Endothelial cell of umbilical vein (primary cell): ENCODE data around the gene KIF6. TPM values are rescaled to one million over a fixed set of nuclear protein-coding genes. Genes with fewer than 3 reads are reported as not detected.

Source experiments
- BruUV-seq: library from RNA; stranded (reverse); fragments of 400-500 nt; replicated peaks from 2 replicates; lab custom pipeline; 2021; lab: Mats Ljungman, UMichigan
- CTCF ChIA-PET: fragments of 300-600, 350-600 bp; sonication (Branson Sonifier 250); formaldehyde crosslinking; loops from one replicate; lab custom pipeline; 2021; ENCODE audit warnings: antibody characterized with exemption, inconsistent platforms; lab: Charles Lee
- POLR2A ChIA-PET: fragments of 300-600, 350-600 bp; sonication (Branson Sonifier 250); formaldehyde crosslinking; loops from one replicate; lab custom pipeline; 2021; ENCODE audit warnings: antibody characterized with exemption, inconsistent platforms; lab: Charles Lee
- DNase-seq: peaks from one replicate; pipeline ENCODE4 v3.0.0-alpha.2; 2011; ENCODE audit warnings: low read depth, low spot score
- FAIRE-seq: peaks from 2 replicates; lab custom pipeline; 2011; peaks lifted over from hg19 to GRCh38; lab: Jason Lieb, UNC
- H2AFZ ChIP-seq: 2 replicates; pipeline ENCODE4 v1.6.0; 2012; ENCODE audit warnings: low read depth, low read length, control low read depth, inconsistent platforms
- H3K27ac ChIP-seq: 2 replicates; pipeline ENCODE4 v1.5.1; 2011; ENCODE audit warnings: low read depth, mild to moderate bottlenecking, control low read depth, low read length, moderate library complexity; ENCODE audit not compliant: insufficient read depth
- H3K27me3 ChIP-seq, 2 experiments: 2 replicates each; pipeline versions ENCODE4 v1.6.0 to v1.6.1; 2011; ENCODE audit warnings: low read length in 2 of 2, mixed read lengths in 1 of 2; ENCODE audit not compliant: control insufficient read depth in 2 of 2, insufficient read depth in 2 of 2
- H3K36me3 ChIP-seq, 2 experiments: 2 replicates in 1 of 2; 3 replicates in 1 of 2; pipeline ENCODE4 v1.5.1; 2011; ENCODE audit warnings: low read length in 2 of 2, mild to moderate bottlenecking in 1 of 2, moderate library complexity in 1 of 2; ENCODE audit not compliant: control insufficient read depth in 2 of 2, insufficient read depth in 2 of 2; ENCODE audit errors: extremely low read depth in 1 of 2
- H3K4me1 ChIP-seq: 3 replicates; pipeline ENCODE4 v1.5.1; 2011; ENCODE audit warnings: mild to moderate bottlenecking, low read length; ENCODE audit not compliant: control insufficient read depth, insufficient read depth; ENCODE audit errors: extremely low read depth
- H3K4me2 ChIP-seq: 2 replicates; pipeline ENCODE4 v1.6.1; 2011; ENCODE audit warnings: low read length, control low read depth, mixed read lengths; ENCODE audit not compliant: insufficient read depth
- H3K4me3 ChIP-seq, 3 experiments: fragments of 200-600 bp in 1 of 3; sonication (generic), shearing (Covaris generic) in 1 of 3; replicated peaks in 1 of 3; 2 replicates each; pipeline ENCODE4 v1.5.1; 2011 to 2016; ENCODE audit warnings: control low read depth in 3 of 3, low read length in 3 of 3, mild to moderate bottlenecking in 2 of 3, inconsistent platforms in 1 of 3, low read depth in 1 of 3, moderate library complexity in 1 of 3; ENCODE audit not compliant: insufficient read depth in 1 of 3
- H3K79me2 ChIP-seq: 2 replicates; pipeline ENCODE4 v1.6.0; 2012; ENCODE audit warnings: low read length, inconsistent platforms; ENCODE audit not compliant: control insufficient read depth, insufficient read depth
- H3K9ac ChIP-seq: replicated peaks from 2 replicates; pipeline ENCODE3; 2011; ENCODE audit warnings: low read length, control low read depth; ENCODE audit not compliant: insufficient read depth; ENCODE audit errors: extremely low read depth
- H3K9me1 ChIP-seq: replicated peaks from 3 replicates; pipeline ENCODE4 v1.6.0; 2011; ENCODE audit warnings: mild to moderate bottlenecking, low read length; ENCODE audit not compliant: control insufficient read depth, insufficient read depth; ENCODE audit errors: extremely low read depth
- H3K9me3 ChIP-seq: replicated peaks from 2 replicates; pipeline ENCODE4 v1.5.1; 2012; ENCODE audit warnings: low read length, inconsistent platforms; ENCODE audit not compliant: control insufficient read depth, insufficient read depth
- H4K20me1 ChIP-seq: replicated peaks from 2 replicates; pipeline ENCODE3; 2011; ENCODE audit warnings: mild to moderate bottlenecking, low read length; ENCODE audit not compliant: control insufficient read depth, insufficient read depth; ENCODE audit errors: extremely low read depth
- CTCF ChIP-seq, 2 donors: IDR thresholded peaks; 1 replicate in 1 of 2; 2 replicates in 1 of 2; pipeline ENCODE4 v1.5.1; 2011; ENCODE audit warnings: low read length in 2 of 2, mild to moderate bottlenecking in 2 of 2, moderate library complexity in 2 of 2, control low read depth in 1 of 2, inconsistent platforms in 1 of 2, low read depth in 1 of 2; ENCODE audit not compliant: insufficient read depth in 1 of 2; ENCODE audit errors: extremely low read depth in 1 of 2
- EZH2 ChIP-seq: IDR thresholded peaks from 2 replicates; pipeline ENCODE4 v1.6.1; 2012; ENCODE audit warnings: borderline replicate concordance, low read depth, mild to moderate bottlenecking, moderate library complexity, low read length, inconsistent platforms; ENCODE audit not compliant: severe bottlenecking
- FOS ChIP-seq: IDR thresholded peaks from 2 replicates; pipeline ENCODE4 v1.6.1; 2011; ENCODE audit warnings: mild to moderate bottlenecking, low read length, moderate library complexity, borderline replicate concordance; ENCODE audit not compliant: insufficient read depth
- GATA2 ChIP-seq: IDR thresholded peaks from 2 replicates; pipeline ENCODE4 v1.7.0; 2011; ENCODE audit warnings: low read depth, mild to moderate bottlenecking, moderate library complexity, mixed read lengths, low read length; ENCODE audit not compliant: insufficient read length, insufficient read depth
- JUN ChIP-seq: IDR thresholded peaks from 2 replicates; pipeline ENCODE4 v1.6.1; 2011; ENCODE audit warnings: borderline replicate concordance, low read depth; ENCODE audit not compliant: insufficient read length, insufficient read depth
- MAX ChIP-seq: IDR thresholded peaks from 2 replicates; pipeline ENCODE4 v1.6.1; 2011; ENCODE audit not compliant: insufficient read depth, insufficient read length
- MYC ChIP-seq: IDR thresholded peaks from one replicate; pipeline ENCODE4 v1.6.1; 2011; ENCODE audit warnings: mild to moderate bottlenecking, low read depth, low read length
- POLR2A ChIP-seq: IDR thresholded peaks from 2 replicates; pipeline ENCODE4 v1.6.1; 2012; ENCODE audit warnings: low read depth, mild to moderate bottlenecking, control low read depth, low read length
- POLR2AphosphoS5 ChIP-seq: IDR thresholded peaks from 2 replicates; pipeline ENCODE4 v1.6.1; 2012; ENCODE audit warnings: low read depth, mild to moderate bottlenecking, control low read depth, low read length, moderate library complexity; ENCODE audit not compliant: insufficient read depth
- dilution Hi-C: fragments of 300-500 bp; cut with MboI; formaldehyde crosslinking; loops from one replicate; pipeline ENCODE4 v1.15.0; 2019; ENCODE audit warnings: low sequenced_read_pairs; ENCODE audit not compliant: extremely low pct_ligation_motif_present
- intact Hi-C: fragments of 100-400 bp; cut with micrococcal nuclease; formaldehyde crosslinking; loops from one replicate; pipeline ENCODE4 v1.10.0; 2022
- polyA plus RNA-seq, 4 experiments: library from polyadenylated mRNA; depleted of rRNA in 3 of 4; stranded (reverse) in 3 of 4; unstranded in 1 of 4; fragments of >200 nt; gene quantifications; 2 replicates each; pipeline versions ENCODE4 v1.2.1 to v1.2.3, GENCODE V29; 2011 to 2012; ENCODE audit warnings: missing spikeins in 1 of 4
- total RNA-seq: library from RNA; stranded (reverse); gene quantifications from 2 replicates; pipeline ENCODE4 v1.2.3, GENCODE V29; 2021

KIF6 gene
- total and polyA plus RNA-seq, 2 donors (not counting 3 experiments of a cell fraction or from before 2014, with no cell fraction given): not detected

GRCh38 chr6:39330057-39330456 lies 395.2 kb downstream of the KIF6 start:
- H3K36me3 ChIP-seq: no peaks in the 10 kb centered on the region
- DNase-seq (no peak), FAIRE-seq (no peak)
- dilution Hi-C loops: no loop called here
- no peak overlapping the region for H3K27ac ChIP-seq
- no peak overlapping the region for H3K4me2 ChIP-seq
- H3K4me1 ChIP-seq: no peaks in the 10 kb centered on the region
- H3K9me1 ChIP-seq: no peaks in the 10 kb centered on the region
- H3K9ac ChIP-seq: no peak overlapping the region
- intact Hi-C loops: no loop called here
- no peak for TF ChIP-seq EZH2
- no peak for TF ChIP-seq GATA2
- no peak for TF ChIP-seq POLR2A
- H3K4me3 ChIP-seq: no peak overlapping the region
- H3K9me3 ChIP-seq: no peaks in the 10 kb centered on the region
- H2AFZ ChIP-seq: no peak overlapping the region
- CTCF ChIA-PET: no interaction called here
- H3K27me3 ChIP-seq: no peaks in the 10 kb centered on the region
- H3K79me2 ChIP-seq: no peaks in the 10 kb centered on the region
- POLR2A ChIA-PET: no interaction called here
- no TSS peak for BruUV-seq
- no peaks in the 10 kb centered on the region for H4K20me1 ChIP-seq

- intact Hi-C loops (no loop called here), dilution Hi-C loops (no loop called here)
- Histone ChIP-seq H3K9me1 (no peaks in the 10 kb centered on the region), H4K20me1 (no peaks in the 10 kb centered on the region), H3K9me3 (no peaks in the 10 kb centered on the region), H3K36me3 (no peaks in the 10 kb centered on the region), H2AFZ (no peak overlapping the region), H3K27ac (no peak overlapping the region), H3K27me3 (no peaks in the 10 kb centered on the region), H3K4me1 (no peaks in the 10 kb centered on the region), H3K4me2 (no peak overlapping the region), H3K4me3 (no peak overlapping the region), H3K79me2 (no peaks in the 10 kb centered on the region), H3K9ac (no peak overlapping the region)
- FAIRE-seq: no peak
- BruUV-seq: no TSS peak
- TF ChIP-seq CTCF (IDR thresholded peaks at IDR 0.05; ENCODE audit: extremely low read depth in 1 of 2, insufficient read depth in 1 of 2, low read depth in 1 of 2, low read length in 2 of 2): no peak
- no peak for TF ChIP-seq FOS
- TF ChIP-seq POLR2AphosphoS5: no peak
- TF ChIP-seq MYC: no peak
- no peak for TF ChIP-seq POLR2A
- TF ChIP-seq EZH2: no peak
- TF ChIP-seq JUN: no peak
- no peak for TF ChIP-seq MAX
- TF ChIP-seq GATA2: no peak
- DNase-seq: no peak
- POLR2A ChIA-PET: no interaction called here
- CTCF ChIA-PET: no interaction called here
Observed at GRCh38 chr6:39328066-39328465, 397.1 kb downstream of the KIF6 start.
